NCI-H1105 (cell line): ENCODE data around the gene CEACAM5.
A peak's percentile ranks its signal among the peaks of the same experiment; 100 is the strongest.

Source experiments
- DNase-seq: peaks from one replicate; lab custom pipeline; 2025; lab: John Stamatoyannopoulos, UW

Gene CEACAM5

GRCh38 chr19:41708481-41708880, at the start of gene CEACAM5:
Gene CEACAM5 (plus strand): TSS chr19:41708626. CDS start chr19:41708732, 106 bp downstream.
- DNase-seq, result no peak

- no peak for DNase-seq
Measured at GRCh38 chr19:41666075-41666474, 42.4 kb upstream of the CEACAM5 start.

- no peak for DNase-seq
Measured at GRCh38 chr19:41668315-41668714, 40.1 kb upstream of the CEACAM5 start.

- DNase-seq, result no peak
Measured at GRCh38 chr19:41670755-41671154, 37.7 kb upstream of the CEACAM5 start.

GRCh38 chr19:41671486-41671885, 36.9 kb upstream of the CEACAM5 start:
- DNase-seq, result no peak

- DNase-seq, result no peak
Measured at GRCh38 chr19:41682437-41682836, 26.0 kb upstream of the CEACAM5 start.

- DNase-seq, result no peak
Measured at GRCh38 chr19:41687419-41687818, 21.0 kb upstream of the CEACAM5 start.

- no peak for DNase-seq
Measured at GRCh38 chr19:41688098-41688497, 20.3 kb upstream of the CEACAM5 start, which contains the start of gene CEACAM7. Gene CEACAM7 (minus strand): TSS chr19:41688270. CDS start chr19:41688165, 105 bp downstream.

GRCh38 chr19:41688687-41689086, 19.7 kb upstream of the CEACAM5 start:
- DNase-seq, result no peak

GRCh38 chr19:41689993-41690800, 18.2 kb upstream of the CEACAM5 start:
- DNase-seq, result no peak

- no peak for DNase-seq
Measured at GRCh38 chr19:41690801-41691065, 17.7 kb upstream of the CEACAM5 start.

GRCh38 chr19:41691268-41691970, 17.0 kb upstream of the CEACAM5 start:
- peak; percentile 5 for DNase-seq

GRCh38 chr19:41694196-41694595, 14.2 kb upstream of the CEACAM5 start:
- DNase-seq, result no peak

GRCh38 chr19:41694831-41695635, 13.4 kb upstream of the CEACAM5 start:
- no peak for DNase-seq

- DNase-seq, result no peak
Measured at GRCh38 chr19:41695745-41696144, 12.7 kb upstream of the CEACAM5 start.

- no peak for DNase-seq
Measured at GRCh38 chr19:41696402-41697197, 11.8 kb upstream of the CEACAM5 start.

GRCh38 chr19:41697198-41697855, 11.1 kb upstream of the CEACAM5 start:
- no peak for DNase-seq

- DNase-seq, result no peak
Measured at GRCh38 chr19:41698746-41699230, 9.6 kb upstream of the CEACAM5 start.

- DNase-seq, result no peak
Measured at GRCh38 chr19:41699231-41699967, 9.0 kb upstream of the CEACAM5 start.

GRCh38 chr19:41699968-41700323, 8.5 kb upstream of the CEACAM5 start:
- no peak for DNase-seq
